OCI-LY7 (cell line): ENCODE measurements around the gene ZFAND2A.

Source experiments
- EZH2phosphoT487 ChIP-seq: fragments of 200-600 bp; sonication (generic); IDR thresholded peaks from 2 replicates; pipeline ENCODE4 v1.6.1; 2018; ENCODE audit warnings: low read depth, borderline replicate concordance, mild to moderate bottlenecking, mixed run types, antibody characterized with exemption, low read length, moderate library complexity, mixed read lengths
- TF ChIP-seq, protein P1 (sequence below): fragments of 200-600 bp; sonication (generic); conservative IDR thresholded peaks from 2 replicates; pipeline ENCODE4 v1.5.1; 2014; ENCODE audit warnings: mild to moderate bottlenecking, antibody characterized with exemption, low read length, moderate library complexity, mixed read lengths

DNA sequence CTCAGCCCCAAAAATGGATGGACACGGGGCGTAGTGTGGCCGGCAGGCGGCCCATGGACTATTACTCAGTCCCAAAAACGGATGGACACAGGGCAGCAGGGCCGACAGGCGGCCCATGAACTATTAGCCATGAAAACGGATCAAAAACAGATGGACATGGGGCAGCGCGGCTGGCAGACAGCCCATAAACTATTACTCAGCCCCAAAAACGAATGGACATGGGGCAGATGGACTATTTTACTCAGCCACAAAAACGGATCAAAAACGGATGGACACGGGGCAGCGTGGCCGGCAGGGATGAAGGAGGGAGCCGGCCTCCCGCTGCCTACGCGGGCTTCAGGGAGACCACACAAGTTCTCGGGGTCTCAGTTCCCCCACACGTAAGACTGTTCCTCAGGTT, 39.2 kb downstream of the ZFAND2A start:
- TF ChIP-seq, protein P1, sequence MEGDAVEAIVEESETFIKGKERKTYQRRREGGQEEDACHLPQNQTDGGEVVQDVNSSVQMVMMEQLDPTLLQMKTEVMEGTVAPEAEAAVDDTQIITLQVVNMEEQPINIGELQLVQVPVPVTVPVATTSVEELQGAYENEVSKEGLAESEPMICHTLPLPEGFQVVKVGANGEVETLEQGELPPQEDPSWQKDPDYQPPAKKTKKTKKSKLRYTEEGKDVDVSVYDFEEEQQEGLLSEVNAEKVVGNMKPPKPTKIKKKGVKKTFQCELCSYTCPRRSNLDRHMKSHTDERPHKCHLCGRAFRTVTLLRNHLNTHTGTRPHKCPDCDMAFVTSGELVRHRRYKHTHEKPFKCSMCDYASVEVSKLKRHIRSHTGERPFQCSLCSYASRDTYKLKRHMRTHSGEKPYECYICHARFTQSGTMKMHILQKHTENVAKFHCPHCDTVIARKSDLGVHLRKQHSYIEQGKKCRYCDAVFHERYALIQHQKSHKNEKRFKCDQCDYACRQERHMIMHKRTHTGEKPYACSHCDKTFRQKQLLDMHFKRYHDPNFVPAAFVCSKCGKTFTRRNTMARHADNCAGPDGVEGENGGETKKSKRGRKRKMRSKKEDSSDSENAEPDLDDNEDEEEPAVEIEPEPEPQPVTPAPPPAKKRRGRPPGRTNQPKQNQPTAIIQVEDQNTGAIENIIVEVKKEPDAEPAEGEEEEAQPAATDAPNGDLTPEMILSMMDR: no peak
- TF ChIP-seq EZH2phosphoT487: no peak
